ENCODE data around the gene MYH13. TPM values are rescaled to one million over a fixed set of nuclear protein-coding genes. Genes with fewer than 3 reads are reported as not detected.

The MYH13 gene
- total RNA-seq, 1 experiment from 2014 or later: not detected

GRCh38 chr17:10385871-10386270 is 13.1 kb upstream of the MYH13 start:
- H3K56ac ChIP-seq (ENCODE audit: insufficient read length, low read depth, low read length): no peak overlapping the region
- no peak overlapping the region for H2AFZ ChIP-seq (ENCODE audit: low read length)
- no peak overlapping the region for H4K8ac ChIP-seq (replicated peaks; ENCODE audit: insufficient read length, low read depth, low read length)
- no peak overlapping the region for H3K23ac ChIP-seq (ENCODE audit: insufficient read length, low read depth, low read length)
- no peaks in the 10 kb centered on the region for H4K20me1 ChIP-seq (ENCODE audit: control insufficient read depth, insufficient read depth, insufficient read length)
- no peak overlapping the region for H3K27ac ChIP-seq (ENCODE audit: insufficient read length, low read depth, low read length)
- H2AK5ac ChIP-seq (ENCODE audit: insufficient read length, low read length): no peak overlapping the region
- WGBS (ENCODE audit: extremely low coverage, insufficient read length, low lambda C conversion rate): no CpG with 5 or more reads among the region's 6 CpGs
- no peak overlapping the region for H2BK12ac ChIP-seq (ENCODE audit: insufficient read length, low read depth, low read length)
- H3K27ac Mint-ChIP-seq: no peak overlapping the region
- H3K9me3 Mint-ChIP-seq: peaks cover 0 to 5% of the 10 kb centered on the region in 2 experiments; a peak in 2 of 5 replicates
- no peaks in the 10 kb centered on the region for H3K79me2 ChIP-seq (ENCODE audit: insufficient read depth, low read length)
- no peaks in the 10 kb centered on the region for H3K27me3 Mint-ChIP-seq (ENCODE audit: low read depth)
- no peak for TF ChIP-seq CTCF (conservative IDR thresholded peaks at IDR 0.05)
- H3K79me1 ChIP-seq (ENCODE audit: insufficient read depth, low read depth, low read length, poor library complexity, severe bottlenecking): no peaks in the 10 kb centered on the region
- H2BK15ac ChIP-seq (ENCODE audit: low read depth, low read length): no peak overlapping the region
- no peaks in the 10 kb centered on the region for H3K36me3 Mint-ChIP-seq (ENCODE audit: insufficient read depth in 1 of 3, low read depth in 3 of 3)
- H3K4ac ChIP-seq (ENCODE audit: low read depth, low read length): no peak overlapping the region
- H3T11ph ChIP-seq (ENCODE audit: low read length): no peak overlapping the region
- no peak for DNase-seq
- H3K4me3 Mint-ChIP-seq: no peak overlapping the region
- no peaks in the 10 kb centered on the region for H3K4me1 ChIP-seq (ENCODE audit: insufficient read depth, low read length)
- no peak overlapping the region for H3K9ac ChIP-seq (ENCODE audit: extremely low read depth, insufficient read length, low read length)
- no peaks in the 10 kb centered on the region for H3K9me3 ChIP-seq (ENCODE audit: control insufficient read depth, low read depth, low read length)
- peaks cover 6 to 11% of the 10 kb centered on the region in 2 experiments; a peak in 3 of 4 replicates for H3K4me1 Mint-ChIP-seq
- H3K14ac ChIP-seq (ENCODE audit: insufficient read depth, low read length): no peak overlapping the region
- no peak overlapping the region for H2BK120ac ChIP-seq (ENCODE audit: low read depth, low read length, poor library complexity, severe bottlenecking)
- H3K4me2 ChIP-seq (ENCODE audit: insufficient read depth, insufficient read length, low read length): no peak overlapping the region
- no peak overlapping the region for H4K91ac ChIP-seq (ENCODE audit: insufficient read length, low read depth, low read length)
- no peak overlapping the region for H2BK20ac ChIP-seq (ENCODE audit: low read depth, low read length, poor library complexity, severe bottlenecking)
- H3K27me3 ChIP-seq (ENCODE audit: insufficient read depth, low read length): no peaks in the 10 kb centered on the region
- H3K23me2 ChIP-seq (ENCODE audit: insufficient read length, low read depth, low read length, poor library complexity, severe bottlenecking): no peaks in the 10 kb centered on the region
- no peak overlapping the region for H2BK5ac ChIP-seq (ENCODE audit: insufficient read length, low read length)
- no peak overlapping the region for H4K5ac ChIP-seq (ENCODE audit: insufficient read length, low read depth, low read length)
- no peak overlapping the region for H3K18ac ChIP-seq (ENCODE audit: insufficient read length, low read depth, low read length)
